Femur (tissue), 1 donor: ENCODE data around the gene INTS6.

Source experiments
- DNase-seq: peaks from one replicate; pipeline ENCODE4 v3.0.0-alpha.2; 2017

INTS6 gene

DNA sequence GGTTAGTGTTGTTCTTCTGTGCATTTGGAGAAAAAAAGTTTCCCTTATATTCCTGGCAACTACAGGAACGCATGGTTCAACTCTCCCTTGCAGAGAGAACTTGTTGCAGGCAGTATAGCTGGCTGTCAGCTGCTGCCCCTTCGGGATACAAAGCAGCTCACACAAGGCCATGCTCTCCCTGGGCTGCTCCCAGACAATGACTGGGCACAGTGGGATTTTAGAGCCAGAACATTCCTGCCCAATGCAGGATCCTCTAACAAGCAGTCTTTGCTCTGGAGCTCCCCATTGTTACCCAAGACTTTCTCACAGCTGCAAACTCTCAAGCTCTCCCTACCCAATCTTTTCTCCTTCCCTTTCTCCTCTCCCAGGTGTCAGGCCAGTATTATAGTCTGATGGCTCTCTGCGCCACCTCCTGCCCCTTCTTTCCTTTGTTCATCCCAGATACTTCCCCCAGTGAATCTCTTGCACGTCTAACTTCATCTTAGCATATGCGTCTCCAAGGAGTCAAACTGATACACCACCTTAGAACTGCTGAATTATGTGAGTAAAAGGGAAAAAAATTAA lies 140.8 kb downstream of the INTS6 start:
- no peak for DNase-seq
